Measurements from ENCODE around the gene PUDP. TPM values are rescaled to one million over a fixed set of nuclear protein-coding genes. Genes with fewer than 3 reads are reported as not detected.

PUDP gene
- 7.2 and 12.4 TPM in 2 replicates for total RNA-seq

DNA sequence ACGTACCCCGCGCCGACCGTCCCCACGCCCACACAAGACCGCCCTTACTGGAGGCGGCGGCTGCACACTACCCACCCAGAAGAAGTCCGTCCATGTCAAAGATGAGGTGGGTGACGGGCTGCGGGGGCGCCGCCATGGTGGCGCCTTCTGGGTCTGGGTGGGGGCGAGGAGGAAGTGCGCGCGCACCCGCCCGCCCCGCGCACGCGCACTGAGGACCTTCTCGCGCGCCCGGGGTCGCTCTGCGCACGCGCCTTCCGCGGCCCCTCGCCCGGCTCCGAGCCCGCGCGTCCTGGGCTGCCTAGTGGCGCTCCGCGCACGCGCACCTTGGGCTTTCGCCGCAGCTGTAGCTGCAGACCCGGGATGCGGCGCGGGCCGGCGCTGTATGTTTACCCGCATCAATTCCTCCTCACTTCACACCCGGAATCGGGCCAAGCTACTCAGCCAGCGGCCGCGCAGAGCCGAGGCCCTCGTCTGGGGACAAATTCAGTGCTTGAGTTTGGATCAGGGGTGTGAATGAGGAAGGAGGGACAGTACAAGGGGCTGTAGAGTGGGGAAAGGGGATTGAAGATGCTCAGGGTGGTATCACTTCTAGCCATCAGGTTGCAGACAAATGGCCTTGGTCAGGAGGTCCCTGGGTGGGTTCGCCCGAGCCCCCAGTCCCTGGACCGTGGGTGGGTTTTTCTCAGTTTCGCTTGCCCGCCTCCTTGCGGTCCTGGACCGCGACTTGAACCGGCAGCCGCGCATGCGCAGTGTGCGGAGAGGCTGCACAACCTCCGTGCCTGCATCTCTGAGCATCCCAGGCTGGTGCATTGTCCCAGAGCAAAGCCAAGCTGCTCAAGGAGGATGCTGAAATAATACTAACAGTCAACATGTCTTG lies at the start of gene PUDP:
Gene PUDP (minus strand): TSS at position 176 of the 877 bp plus-strand sequence. CDS start 40 bp downstream, at position 136.

DNA sequence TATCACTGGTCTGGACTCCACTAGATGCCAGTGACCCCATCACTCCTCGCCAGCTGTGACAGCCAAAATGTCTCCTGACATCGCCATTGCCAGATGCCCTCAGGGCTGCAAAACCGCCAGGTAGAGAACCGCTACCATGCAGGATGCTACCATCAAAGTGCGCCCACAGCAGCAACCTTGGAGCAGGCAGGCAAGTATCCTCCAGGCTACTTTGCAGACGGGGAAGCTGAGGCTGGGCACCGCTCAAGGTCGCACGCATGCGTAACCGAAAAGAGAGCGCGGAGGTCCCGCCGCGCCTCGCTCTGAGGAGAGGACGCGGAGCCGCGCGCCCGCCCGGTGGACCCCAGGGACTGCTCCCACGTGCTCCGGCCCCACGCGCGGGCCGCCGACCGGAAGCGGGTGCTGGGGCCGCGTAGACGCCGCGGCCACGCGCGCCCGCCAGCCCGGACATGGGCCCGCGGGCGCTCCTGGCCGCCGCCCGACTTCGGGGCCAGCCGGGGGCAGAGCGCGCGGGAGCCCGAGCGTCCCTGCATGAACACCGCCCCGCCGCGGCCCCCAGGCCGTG lies 458 bp downstream of the PUDP start, which contains the start of gene STS:
Gene STS (plus strand): TSS at position 300 of the 565 bp plus-strand sequence. CDS start 105,488 bp downstream, outside the sequence.

Other genes starting within 250 kb of the PUDP start
- 2.2 and 3.3 TPM in 2 replicates for gene STS, start 441 bp downstream of the PUDP start, total RNA-seq

Measured in endothelial cell of coronary artery (primary cell).